Gastroesophageal sphincter (tissue), 3 donors: Measurements from ENCODE around the gene SPOCK3.

Experiments used
- CTCF ChIP-seq, 4 experiments: fragments of 200-600 bp in 2 of 4; fragments of 450-650 bp in 2 of 4; sonication (generic) in 1 of 4; IDR thresholded peaks; one replicate each; pipeline ENCODE4 v1.5.1; 2017 to 2019; ENCODE audit warnings: antibody characterized with exemption in 4 of 4, mild to moderate bottlenecking in 2 of 4, moderate library complexity in 2 of 4
- EP300 ChIP-seq: sonication (generic); formaldehyde crosslinking; IDR thresholded peaks from one replicate; pipeline ENCODE4 v1.6.1; 2017; ENCODE audit warnings: antibody characterized with exemption, mild to moderate bottlenecking
- POLR2A ChIP-seq, 2 donors: fragments of 450-650 bp; IDR thresholded peaks; one replicate each; pipeline ENCODE4 v1.6.1; 2017; ENCODE audit warnings: antibody characterized with exemption in 2 of 2, mild to moderate bottlenecking in 2 of 2, moderate library complexity in 1 of 2
- POLR2AphosphoS5 ChIP-seq: sonication (generic); formaldehyde crosslinking; IDR thresholded peaks from one replicate; pipeline ENCODE4 v1.6.1; 2017; ENCODE audit warnings: antibody characterized with exemption

GRCh38 chr4:166798126-166798525, 436.2 kb downstream of the SPOCK3 start:
- TF ChIP-seq POLR2A (IDR thresholded peaks at IDR 0.05), result no peak
- TF ChIP-seq CTCF (IDR thresholded peaks at IDR 0.05), result no peak
- no peak for TF ChIP-seq POLR2AphosphoS5
- TF ChIP-seq EP300, result no peak
